ENCODE data around the gene SMAD7. TPM values are rescaled to one million over a fixed set of nuclear protein-coding genes. Genes with fewer than 3 reads are reported as not detected.

Gene SMAD7
- total RNA-seq, 2 donors from 2014 or later: 34.7 to 36.8 TPM

DNA sequence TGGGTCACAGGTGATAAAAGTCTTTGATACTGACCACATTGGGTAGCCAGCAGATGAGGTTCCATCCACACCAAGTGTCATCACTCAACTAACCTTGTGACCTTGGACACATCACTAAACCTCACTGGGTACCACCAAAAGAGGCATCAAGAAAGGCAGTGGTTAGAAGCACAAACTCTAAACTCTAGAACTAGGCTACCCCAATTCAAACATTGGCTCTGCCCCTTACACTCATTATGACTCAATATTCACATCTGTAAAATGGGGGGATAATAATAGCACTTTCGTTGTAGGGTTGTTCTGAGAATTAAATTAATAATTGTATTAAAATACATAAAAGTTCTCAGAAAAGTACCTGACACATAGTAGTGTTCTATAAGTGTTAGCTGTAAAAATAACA lies 15.8 kb upstream of the SMAD7 start:
- intact Hi-C loops (cut with DNase I): no loop called here
- DNase-seq (ENCODE audit: low spot score): no peak

DNA sequence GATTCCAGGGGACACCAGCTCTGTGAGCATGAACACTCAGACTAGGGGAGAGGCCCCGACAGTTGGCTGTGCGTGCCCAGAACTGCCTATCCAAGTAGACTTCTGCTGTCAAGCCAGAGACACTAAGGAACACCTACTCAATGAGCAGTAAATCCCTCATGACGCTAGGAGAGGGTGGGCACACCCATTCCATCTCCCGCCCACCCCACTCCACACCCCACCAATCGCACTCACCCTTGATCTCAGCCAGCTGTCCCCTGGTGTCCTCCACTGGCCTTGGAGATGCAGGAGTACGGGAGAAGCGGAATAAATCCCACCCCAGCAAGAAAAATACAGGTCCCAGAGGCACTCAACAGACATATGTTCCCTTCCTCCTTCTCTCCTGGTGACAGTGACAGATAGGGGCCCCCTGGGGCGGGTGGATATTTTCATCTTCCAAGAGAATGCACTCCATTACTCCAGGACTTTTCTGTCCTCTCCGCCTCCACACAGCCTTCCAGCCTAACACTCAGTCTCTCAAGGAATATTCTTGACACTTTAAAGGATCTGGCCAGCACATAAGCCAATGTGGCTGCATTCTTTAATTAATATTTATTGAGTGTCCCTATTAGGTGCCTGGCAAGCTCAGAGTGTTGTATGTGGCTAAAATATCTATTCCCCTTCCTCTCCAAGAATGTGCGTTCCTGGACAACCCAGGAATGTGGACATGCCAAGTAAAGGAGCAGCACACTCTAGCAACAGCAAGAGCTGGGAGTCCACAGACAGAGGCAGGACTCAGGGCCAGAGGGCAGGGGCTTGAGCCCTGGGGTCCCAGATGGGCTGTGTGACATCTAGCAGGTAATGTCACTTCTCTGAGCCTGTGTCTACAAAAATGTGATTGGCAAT lies 13.1 kb upstream of the SMAD7 start:
- DNase-seq (ENCODE audit: low spot score): no peak
- intact Hi-C loops (cut with DNase I): no loop called here

DNA sequence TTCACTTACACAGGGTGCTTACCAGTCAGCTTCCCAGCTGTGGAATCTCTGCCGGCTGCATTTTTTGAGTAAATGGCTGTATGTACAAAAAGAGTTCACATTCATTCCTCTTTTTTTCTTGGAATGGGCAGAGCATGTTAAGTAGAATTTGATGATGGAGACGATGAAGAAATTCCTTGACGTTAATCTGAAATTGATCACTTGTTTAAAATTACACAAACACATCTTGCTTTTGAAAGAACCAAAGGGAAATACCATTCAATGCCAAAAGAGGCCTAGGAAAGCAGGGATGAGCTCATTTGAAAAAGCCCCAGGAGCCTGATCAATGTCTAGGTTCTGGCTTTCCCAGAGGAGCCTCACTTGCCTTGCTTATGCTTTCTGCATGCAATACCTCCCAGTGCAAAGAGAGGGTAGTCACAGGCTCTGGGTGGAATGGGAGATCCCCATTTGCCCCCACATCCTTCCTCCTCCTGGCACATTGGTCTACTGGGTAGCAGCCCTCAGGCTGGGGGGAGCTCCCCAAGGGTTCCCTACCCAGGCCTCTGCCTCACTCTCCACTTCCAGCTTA lies 12.3 kb upstream of the SMAD7 start:
- DNase-seq (ENCODE audit: low spot score): no peak
- intact Hi-C loops (cut with DNase I): no loop called here

DNA sequence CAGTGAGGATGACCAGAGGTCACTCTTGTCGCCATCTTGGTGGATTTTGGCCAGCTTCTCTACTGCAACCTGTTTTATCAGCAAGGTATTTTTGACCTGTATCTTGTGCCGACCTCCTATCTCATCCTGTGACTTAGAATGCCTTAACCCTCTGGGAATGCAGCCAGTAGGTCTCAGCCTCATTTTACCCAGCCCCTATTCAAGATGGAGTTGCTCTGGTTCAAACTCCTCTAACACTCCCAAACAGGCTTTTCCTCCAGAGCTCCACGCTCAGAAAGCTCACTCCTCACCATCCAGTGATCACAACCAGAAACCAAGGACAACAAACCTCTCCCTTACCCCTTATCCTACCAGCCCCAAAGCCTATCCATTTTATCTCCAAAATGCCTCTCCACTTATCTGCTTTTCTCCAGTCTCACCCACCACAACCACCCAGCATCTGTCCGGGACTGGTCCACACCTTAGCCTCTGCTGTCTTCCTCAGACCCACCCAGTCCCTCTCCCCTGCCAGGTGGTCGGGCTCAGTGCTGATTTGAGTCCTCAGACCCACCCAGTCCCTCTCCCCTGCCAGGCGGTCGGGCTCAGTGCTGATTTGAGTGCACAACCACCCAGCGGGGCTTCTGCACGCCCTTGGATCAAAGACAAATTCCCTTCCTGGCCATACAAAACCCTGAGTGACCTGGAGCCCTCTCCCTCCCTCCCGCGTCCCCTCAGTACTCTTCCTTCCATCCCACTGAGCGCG lies 11.7 kb upstream of the SMAD7 start:
- intact Hi-C loops (cut with DNase I): no loop called here
- DNase-seq (ENCODE audit: low spot score): no peak

DNA sequence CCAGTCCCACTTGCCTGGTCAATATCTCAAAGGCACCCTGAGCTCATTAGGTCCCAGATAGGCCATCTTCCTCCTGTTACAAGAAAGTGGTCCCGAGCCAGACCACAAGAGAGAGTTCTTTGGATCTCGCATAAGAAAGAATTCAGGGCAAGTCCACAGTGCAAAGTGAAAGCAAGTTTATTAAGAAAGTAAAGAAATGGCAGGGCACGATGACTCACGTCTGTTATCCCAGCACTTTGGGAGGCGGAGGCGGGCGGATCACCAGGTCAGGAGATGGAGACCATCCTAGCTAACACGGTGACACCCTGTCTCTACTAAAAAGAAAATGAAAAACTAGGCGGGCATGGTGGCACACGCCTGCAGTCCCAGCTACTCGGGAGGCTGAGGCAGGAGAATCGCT lies 10.8 kb upstream of the SMAD7 start:
- intact Hi-C loops (cut with DNase I): no loop called here
- DNase-seq (ENCODE audit: low spot score): no peak

DNA sequence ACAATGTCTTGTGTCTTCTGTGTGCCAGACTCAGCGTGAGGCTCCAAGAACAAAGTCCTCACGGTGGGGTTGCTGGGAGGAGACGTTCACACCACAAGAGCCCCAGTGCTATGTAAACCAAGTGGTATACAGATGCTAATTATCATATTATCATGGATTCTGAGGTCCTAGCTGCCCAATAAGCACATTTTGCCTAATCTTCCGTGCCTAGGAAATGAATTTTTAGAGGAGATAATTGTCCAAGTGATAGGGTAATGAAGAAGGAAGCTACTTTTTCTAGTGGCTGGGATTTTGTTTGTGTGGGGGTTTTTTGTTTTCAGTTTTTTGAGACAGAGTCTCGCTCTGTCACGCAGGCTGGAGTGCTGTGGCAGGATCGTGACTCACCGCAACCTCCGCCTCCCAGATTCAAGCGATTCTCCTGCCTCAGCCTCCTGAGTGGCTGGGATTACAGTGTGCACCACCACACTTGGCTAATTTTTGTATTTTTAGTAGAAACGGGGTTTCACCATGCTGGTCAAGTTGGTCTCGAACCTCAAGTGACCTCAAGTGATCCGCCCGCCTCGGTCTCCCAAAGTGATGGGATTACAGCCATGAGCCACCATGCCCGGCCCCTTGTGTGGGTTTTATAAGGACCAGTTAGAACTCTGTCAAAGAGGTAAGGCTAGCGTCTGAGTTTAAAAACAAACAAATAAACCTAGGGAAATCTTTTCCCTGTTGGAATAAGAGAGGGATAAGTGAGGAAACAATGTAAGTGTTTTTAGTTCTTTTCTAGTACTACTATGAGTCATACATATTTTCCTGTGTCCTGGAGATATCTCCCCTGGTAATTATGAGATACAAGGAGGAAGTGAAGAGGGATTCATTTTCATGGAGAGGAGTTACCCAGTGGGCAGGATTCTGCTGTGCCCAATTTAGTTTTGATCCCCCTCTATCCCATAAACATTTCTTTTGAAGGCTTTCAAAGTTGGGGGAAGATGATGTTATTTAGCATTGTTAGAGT lies 9.5 kb upstream of the SMAD7 start:
- intact Hi-C loops (cut with DNase I): loop anchor here in 1 of 2 donors (5.0 kb wide), 1 partner anchor 32 kb away; no protein-coding TSS in a partner anchor
- no peak for DNase-seq (ENCODE audit: low spot score)

DNA sequence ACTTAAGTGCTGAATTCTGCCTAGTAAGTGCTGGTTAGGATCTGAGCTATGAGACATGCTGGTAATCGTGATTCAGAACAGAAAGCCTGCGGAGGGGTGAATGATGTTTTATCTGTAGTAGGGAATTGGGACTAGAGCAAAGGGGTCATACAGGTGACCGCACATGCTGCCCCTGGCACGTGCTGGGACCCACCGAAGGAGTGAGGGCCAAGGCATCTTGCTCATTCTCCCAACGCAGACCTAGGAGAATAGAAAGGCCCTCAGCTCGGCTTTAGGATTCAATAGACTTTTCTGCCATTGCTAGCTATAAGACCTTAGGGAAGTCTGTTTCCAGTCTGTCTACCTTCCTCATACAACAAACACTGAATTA lies 8.8 kb upstream of the SMAD7 start:
- intact Hi-C loops (cut with DNase I): loop anchor here in 1 of 2 donors (5.0 kb wide), 1 partner anchor 33 kb away; no protein-coding TSS in a partner anchor

DNA sequence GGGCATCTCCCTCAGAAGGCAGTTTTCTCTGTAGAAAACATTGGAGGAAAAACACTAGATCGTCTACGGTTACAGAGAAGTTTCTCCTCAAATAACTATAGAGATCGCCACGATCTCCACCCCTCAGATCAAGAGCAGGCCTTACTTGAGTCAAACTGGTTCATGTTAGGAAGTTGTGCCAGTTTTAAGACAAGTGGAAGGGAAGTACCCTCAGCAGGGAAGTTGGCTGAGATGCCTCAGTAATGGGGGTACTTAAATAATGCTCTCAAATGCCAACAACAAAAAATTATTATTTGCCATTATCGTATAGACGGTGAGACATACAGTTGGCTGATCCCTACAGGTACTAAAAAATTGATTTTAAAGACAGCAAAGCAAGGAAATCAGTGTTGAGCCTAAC lies 8.2 kb upstream of the SMAD7 start:
- intact Hi-C loops (cut with DNase I): loop anchor here in 1 of 2 donors (5.0 kb wide), 1 partner anchor 33 kb away; no protein-coding TSS in a partner anchor
- no peak for DNase-seq (ENCODE audit: low spot score)

More for the DNA sequence above, 8.8 kb upstream of the SMAD7 start:
- peak; percentile 44 for DNase-seq (ENCODE audit: low spot score)

DNA sequence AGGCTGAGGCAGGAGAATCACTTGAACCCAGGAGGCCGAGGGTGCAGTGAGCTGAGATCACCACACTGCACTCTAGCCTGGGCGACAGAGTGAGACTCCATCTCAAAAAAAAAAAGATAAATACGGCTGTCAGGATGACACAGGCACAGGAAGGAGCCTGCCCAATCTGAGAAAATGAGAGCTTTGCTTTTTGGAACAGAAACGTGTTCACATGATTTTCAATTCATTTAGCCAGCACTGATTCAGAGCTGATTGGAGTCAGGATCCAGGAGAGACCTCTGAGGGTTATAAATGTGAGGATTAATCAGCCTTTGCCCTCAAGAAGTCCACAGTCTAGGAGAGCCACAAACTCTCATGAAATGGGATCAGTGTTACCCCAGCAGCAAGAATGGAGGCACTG lies 6.9 kb upstream of the SMAD7 start:
- intact Hi-C loops (cut with DNase I): loop anchor here in 1 of 2 donors (5.0 kb wide), 1 partner anchor 35 kb away; no protein-coding TSS in a partner anchor
- peak; percentile 13 for DNase-seq (ENCODE audit: low spot score)

DNA sequence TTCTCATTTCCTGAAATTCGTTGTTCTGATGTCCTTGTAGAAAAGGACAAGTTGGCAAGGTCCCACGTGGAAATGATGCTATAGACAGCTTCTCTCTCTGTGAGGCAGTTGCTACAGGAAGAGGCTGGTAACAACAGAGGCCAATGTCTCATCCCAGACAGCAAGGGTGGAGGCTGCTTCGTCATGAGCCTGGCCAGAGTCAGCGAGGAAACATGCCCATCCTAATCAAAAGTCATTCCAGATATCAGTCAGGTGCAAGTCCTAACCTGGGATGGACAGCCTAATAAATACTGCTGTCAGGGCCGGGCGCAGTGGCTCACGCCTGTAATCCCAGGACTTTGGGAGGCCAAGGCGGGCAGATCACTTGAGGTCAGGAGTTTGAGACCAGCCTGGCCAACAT lies 6.4 kb upstream of the SMAD7 start:
- intact Hi-C loops (cut with DNase I): loop anchor here in 1 of 2 donors (5.0 kb wide), 1 partner anchor 35 kb away; no protein-coding TSS in a partner anchor
- DNase-seq (ENCODE audit: low spot score): no peak

DNA sequence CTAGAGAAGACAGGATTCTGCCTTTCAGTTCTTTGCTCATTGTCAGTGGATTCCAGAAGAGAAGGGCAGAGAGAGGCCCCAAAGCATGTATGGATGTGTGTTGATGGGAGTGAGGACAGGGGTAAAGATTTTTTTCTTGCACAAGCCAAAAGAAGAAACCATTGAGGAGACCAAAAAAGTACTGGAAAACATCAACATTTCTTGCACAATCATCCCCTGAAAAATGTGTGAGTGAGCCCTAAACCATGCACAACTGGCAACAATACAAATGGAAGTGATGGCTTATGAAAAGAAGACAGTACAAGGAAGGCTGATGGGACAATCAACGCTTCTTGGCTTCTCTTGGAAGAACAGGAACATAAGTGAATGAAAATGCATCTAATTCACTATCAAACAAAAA lies 5.6 kb upstream of the SMAD7 start:
- intact Hi-C loops (cut with DNase I): loop anchor here in 1 of 2 donors (5.0 kb wide), 1 partner anchor 36 kb away; no protein-coding TSS in a partner anchor

DNA sequence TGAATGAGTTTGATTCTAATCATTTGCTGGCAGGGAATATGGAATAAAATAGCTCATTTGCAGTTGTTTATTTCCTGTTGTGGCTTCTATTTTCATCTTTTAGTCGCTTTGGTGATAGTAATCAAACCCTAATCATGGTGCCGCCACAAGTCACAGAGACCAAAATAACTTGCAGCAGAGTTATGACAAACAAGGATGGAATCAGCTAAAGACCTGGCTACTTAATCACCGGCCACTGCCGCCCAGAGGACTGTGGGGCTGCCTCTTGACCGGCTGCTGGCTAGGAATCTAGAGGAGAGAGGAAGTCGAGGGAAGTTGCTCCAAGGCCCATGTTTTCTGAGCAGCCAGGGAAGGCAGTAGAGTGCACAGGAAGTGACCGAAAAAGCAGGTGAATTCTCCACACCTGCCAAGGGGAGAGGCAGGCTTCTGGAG lies 5.1 kb upstream of the SMAD7 start:
- intact Hi-C loops (cut with DNase I): loop anchor here in 1 of 2 donors (5.0 kb wide), 1 partner anchor 36 kb away; no protein-coding TSS in a partner anchor
- DNase-seq (ENCODE audit: low spot score): peak; percentile 92

More for the DNA sequence above, 5.6 kb upstream of the SMAD7 start:
- no peak for DNase-seq (ENCODE audit: low spot score)

DNA sequence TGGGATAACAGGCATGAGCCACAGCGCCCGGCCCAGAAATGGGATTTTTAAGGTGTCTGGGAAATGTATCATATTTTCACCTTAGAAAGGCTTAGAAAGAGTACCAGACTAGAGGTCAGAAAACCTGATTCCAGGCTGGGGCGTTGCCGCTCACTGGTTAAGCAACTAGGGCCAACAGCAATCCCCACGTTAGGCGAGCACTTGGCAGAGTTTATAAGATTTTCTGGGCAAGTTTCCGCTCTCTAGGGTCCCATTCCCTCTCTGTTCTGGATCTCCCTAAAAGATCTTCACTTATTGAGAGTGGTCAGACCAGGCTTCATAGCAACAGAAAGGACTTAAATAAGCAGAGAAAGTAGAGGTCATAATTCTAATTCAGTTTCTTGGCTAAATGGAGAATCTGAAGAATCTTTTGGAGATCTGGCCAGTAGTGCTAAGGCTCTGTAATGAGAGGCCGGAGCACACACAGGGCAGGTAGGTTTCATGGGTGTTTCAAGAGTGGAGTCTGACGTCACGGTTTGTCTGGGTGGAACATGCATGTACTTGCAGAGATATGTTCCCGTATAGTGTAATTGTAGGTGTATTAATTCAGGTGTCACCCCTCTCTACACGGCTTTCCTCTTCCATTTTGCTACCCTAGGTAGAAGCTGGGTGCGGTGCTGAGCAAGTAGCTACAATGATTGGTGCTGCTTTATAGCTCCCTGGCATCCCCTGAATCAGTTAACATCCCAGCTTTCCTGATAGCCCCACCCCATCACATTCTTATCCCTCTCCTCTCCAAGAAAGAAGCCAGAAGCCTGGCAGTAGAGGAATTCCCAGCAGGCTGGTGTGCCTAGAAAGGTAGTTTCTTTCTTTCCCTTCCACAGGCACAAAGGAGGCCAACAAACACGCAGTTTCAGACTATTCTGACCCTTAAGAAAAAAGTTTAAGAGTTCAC lies 4.4 kb upstream of the SMAD7 start:
- DNase-seq (ENCODE audit: low spot score): peak; percentile 88
- intact Hi-C loops (cut with DNase I): loop anchor here in 1 of 2 donors (5.0 kb wide), 3 partner anchors 37 to 278 kb away; no protein-coding TSS in a partner anchor

DNA sequence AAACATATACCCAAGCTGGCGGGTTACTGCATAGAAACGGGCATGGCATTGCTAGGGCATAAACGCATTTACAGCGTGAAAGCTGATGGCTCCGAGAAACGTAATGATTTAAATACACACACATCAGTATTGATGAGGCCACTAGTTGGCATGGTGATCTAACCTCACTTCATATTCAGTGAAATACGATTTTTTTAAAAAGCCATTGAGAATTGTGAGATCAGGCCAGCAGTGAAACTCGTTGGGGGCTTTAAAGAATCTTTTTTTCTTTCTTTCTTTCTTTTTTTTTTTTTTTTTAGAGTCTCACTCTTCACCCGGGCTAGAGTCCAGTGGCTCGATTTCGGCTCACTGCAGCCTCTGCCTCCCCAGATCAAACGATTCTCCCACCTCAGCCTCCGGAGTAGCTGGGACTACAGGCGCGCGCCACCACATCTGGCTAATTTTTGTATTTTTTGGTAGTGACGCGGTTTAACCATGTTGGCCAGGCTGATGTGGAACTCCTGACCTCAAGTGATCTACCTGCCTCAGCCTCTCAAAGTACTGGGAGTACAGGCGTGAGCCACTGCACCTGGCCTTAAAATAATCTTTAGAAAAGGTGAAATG lies 2.4 kb upstream of the SMAD7 start:
- peak; percentile 26 for DNase-seq (ENCODE audit: low spot score)
- intact Hi-C loops (cut with DNase I): loop anchor here in 1 of 2 donors (5.0 kb wide), 2 partner anchors 94 to 276 kb away; no protein-coding TSS in a partner anchor

DNA sequence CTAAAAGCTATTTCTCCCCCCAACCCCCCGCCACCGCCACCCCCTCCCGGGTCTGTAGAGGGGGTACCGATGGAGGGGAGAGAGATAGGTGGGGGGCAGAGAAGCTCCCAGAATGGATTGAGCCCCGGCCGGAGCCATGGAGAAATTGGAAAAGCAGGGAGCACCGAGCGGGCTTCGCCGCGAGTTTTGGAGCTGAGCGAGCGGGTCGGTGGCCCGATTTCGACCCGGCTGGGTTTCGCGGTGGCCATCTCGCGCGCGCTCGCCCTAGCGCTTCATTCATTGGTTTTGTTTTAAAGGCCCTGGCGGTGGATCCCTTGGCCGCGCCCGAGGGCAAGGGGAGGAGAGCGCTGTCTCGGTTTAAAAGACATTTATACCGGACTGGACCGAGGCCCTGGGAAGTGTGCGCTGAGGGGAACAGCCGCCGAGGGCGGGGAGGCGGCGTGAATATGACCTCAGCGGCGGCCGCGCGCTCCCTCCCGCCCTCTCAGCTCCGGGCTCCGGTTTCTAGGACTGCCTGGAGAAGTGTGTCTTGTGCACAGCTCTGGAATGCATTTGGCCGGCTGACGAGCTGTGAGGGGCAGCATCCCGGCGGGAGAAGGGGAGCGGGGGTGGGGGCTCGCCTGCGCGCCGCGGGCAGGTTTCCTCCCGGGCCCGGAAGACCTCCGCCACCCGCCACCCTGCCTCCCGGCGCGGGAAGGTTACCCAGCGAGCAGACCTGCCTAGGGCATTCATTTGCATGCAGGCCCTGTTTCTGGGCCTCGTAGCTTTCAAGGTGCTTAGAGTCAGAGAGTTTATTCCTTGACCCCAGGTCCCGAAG lies 1.7 kb upstream of the SMAD7 start:
- DNase-seq (ENCODE audit: low spot score): peak; percentile 96
- intact Hi-C loops (cut with DNase I): loop anchor here in 1 of 2 donors (5.0 kb wide), 2 partner anchors 95 to 275 kb away; no protein-coding TSS in a partner anchor
